ENCODE results near the gene FAM20A.

- TF ChIP-seq POLR2AphosphoS5 (IDR thresholded peaks at IDR 0.05; ENCODE audit: borderline replicate concordance, low read depth, low read length) (no peak), EZH2 (IDR thresholded peaks at IDR 0.05) (no peak), FOXP2 (optimal IDR thresholded peaks at IDR 0.05; ENCODE audit: control extremely low read depth, extremely low read length, insufficient read depth) (no peak)
Measured at GRCh38 chr17:68600931-68601564, at the start of gene FAM20A.
